Measurements from ENCODE around the gene GAS2L3. TPM values are rescaled to one million over a fixed set of nuclear protein-coding genes. Genes with fewer than 3 reads are reported as not detected.

Gene GAS2L3
- total RNA-seq, 2 experiments from 2014 or later, result 13.5 to 21.5 TPM

GRCh38 chr12:100528471-100529127 is 44.9 kb upstream of the GAS2L3 start:
- no peak overlapping the region for H3K4me2 ChIP-seq (ENCODE audit: low read length)
- no peak overlapping the region for H3K4me3 ChIP-seq (ENCODE audit: low read depth, low read length, poor library complexity, severe bottlenecking)
- intact Hi-C loops (cut with micrococcal nuclease; ENCODE audit: unreplicated experiment), result no loop called here
- BruUV-seq (replicated peaks), result no TSS peak
- no peaks in the 10 kb centered on the region for H3K36me3 ChIP-seq (ENCODE audit: insufficient read depth, low read length)
- H3K27ac ChIP-seq (ENCODE audit: low read depth, low read length, poor library complexity, severe bottlenecking), result no peak overlapping the region
- ChIA-PET POLR2A (interaction anchor here (0.6 to 0.7 kb wide), 2 partner anchors 192 to 419 kb away, joined by 3 to 6 read pairs; no protein-coding TSS in a partner anchor), CTCF (ENCODE audit: unreplicated experiment) (no interaction called here)
- TF ChIP-seq EZH2phosphoT487 (IDR thresholded peaks at IDR 0.05; ENCODE audit: borderline replicate concordance, low read depth, low read length), result no peak
- TF ChIP-seq, protein P1, sequence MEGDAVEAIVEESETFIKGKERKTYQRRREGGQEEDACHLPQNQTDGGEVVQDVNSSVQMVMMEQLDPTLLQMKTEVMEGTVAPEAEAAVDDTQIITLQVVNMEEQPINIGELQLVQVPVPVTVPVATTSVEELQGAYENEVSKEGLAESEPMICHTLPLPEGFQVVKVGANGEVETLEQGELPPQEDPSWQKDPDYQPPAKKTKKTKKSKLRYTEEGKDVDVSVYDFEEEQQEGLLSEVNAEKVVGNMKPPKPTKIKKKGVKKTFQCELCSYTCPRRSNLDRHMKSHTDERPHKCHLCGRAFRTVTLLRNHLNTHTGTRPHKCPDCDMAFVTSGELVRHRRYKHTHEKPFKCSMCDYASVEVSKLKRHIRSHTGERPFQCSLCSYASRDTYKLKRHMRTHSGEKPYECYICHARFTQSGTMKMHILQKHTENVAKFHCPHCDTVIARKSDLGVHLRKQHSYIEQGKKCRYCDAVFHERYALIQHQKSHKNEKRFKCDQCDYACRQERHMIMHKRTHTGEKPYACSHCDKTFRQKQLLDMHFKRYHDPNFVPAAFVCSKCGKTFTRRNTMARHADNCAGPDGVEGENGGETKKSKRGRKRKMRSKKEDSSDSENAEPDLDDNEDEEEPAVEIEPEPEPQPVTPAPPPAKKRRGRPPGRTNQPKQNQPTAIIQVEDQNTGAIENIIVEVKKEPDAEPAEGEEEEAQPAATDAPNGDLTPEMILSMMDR (conservative IDR thresholded peaks at IDR 0.05; ENCODE audit: low read length), result no peak
- no peaks in the 10 kb centered on the region for H3K79me2 ChIP-seq (ENCODE audit: insufficient read depth, low read depth, low read length)
- no peaks in the 10 kb centered on the region for H3K9me2 ChIP-seq (ENCODE audit: insufficient read depth, low read length)
- H4K20me1 ChIP-seq (ENCODE audit: insufficient read depth, low read length), result no peaks in the 10 kb centered on the region
- no peaks in the 10 kb centered on the region for H3K4me1 ChIP-seq (ENCODE audit: insufficient read depth, low read length, poor library complexity, severe bottlenecking)
- H2AFZ ChIP-seq (ENCODE audit: low read length), result no peak overlapping the region
- no peak for DNase-seq (ENCODE audit: low spot score)
- H3K9me3 ChIP-seq (ENCODE audit: low read length), result no peaks in the 10 kb centered on the region

- no peak overlapping the region for H2AFZ ChIP-seq (ENCODE audit: low read length)
- CTCF ChIA-PET (ENCODE audit: unreplicated experiment), result no interaction called here
- no peaks in the 10 kb centered on the region for H4K20me1 ChIP-seq (ENCODE audit: insufficient read depth, low read length)
- H3K4me1 ChIP-seq (ENCODE audit: insufficient read depth, low read length, poor library complexity, severe bottlenecking), result no peaks in the 10 kb centered on the region
- H3K4me2 ChIP-seq (ENCODE audit: low read length), result no peak overlapping the region
- H3K36me3 ChIP-seq (ENCODE audit: insufficient read depth, low read length), result no peaks in the 10 kb centered on the region
- H3K79me2 ChIP-seq (ENCODE audit: insufficient read depth, low read depth, low read length), result no peaks in the 10 kb centered on the region
- no peak for DNase-seq (ENCODE audit: low spot score)
- H3K4me3 ChIP-seq (ENCODE audit: low read depth, low read length, poor library complexity, severe bottlenecking), result no peak overlapping the region
- BruUV-seq (replicated peaks), result no TSS peak
- no peaks in the 10 kb centered on the region for H3K9me2 ChIP-seq (ENCODE audit: insufficient read depth, low read length)
- H3K27ac ChIP-seq (ENCODE audit: low read depth, low read length, poor library complexity, severe bottlenecking), result no peak overlapping the region
- POLR2A ChIA-PET, result interaction anchor here (0.5 kb wide), 1 partner anchor 953 kb away, joined by 5 read pairs; no protein-coding TSS in a partner anchor
- H3K9me3 ChIP-seq (ENCODE audit: low read length), result no peaks in the 10 kb centered on the region
- intact Hi-C loops (cut with micrococcal nuclease; ENCODE audit: unreplicated experiment), result no loop called here
- no peak for TF ChIP-seq EZH2phosphoT487 (IDR thresholded peaks at IDR 0.05; ENCODE audit: borderline replicate concordance, low read depth, low read length)
These were observed 43.6 kb upstream of the GAS2L3 start for GRCh38 chr12:100529756-100530350.

- BruUV-seq (replicated peaks), result no TSS peak
These were observed 40.1 kb upstream of the GAS2L3 start for GRCh38 chr12:100533376-100533775.

More at GRCh38 chr12:100533376-100533775, 40.1 kb upstream of the GAS2L3 start:
- DNase-seq (ENCODE audit: low spot score), result no peak
- Histone ChIP-seq H3K4me3 (ENCODE audit: low read depth, low read length, poor library complexity, severe bottlenecking) (no peak overlapping the region), H3K36me3 (ENCODE audit: insufficient read depth, low read length) (no peaks in the 10 kb centered on the region), H3K27ac (ENCODE audit: low read depth, low read length, poor library complexity, severe bottlenecking) (no peak overlapping the region), H2AFZ (ENCODE audit: low read length) (no peak overlapping the region), H3K79me2 (ENCODE audit: insufficient read depth, low read depth, low read length) (no peaks in the 10 kb centered on the region), H3K4me1 (ENCODE audit: insufficient read depth, low read length, poor library complexity, severe bottlenecking) (no peaks in the 10 kb centered on the region), H3K4me2 (ENCODE audit: low read length) (no peak overlapping the region), H3K9me2 (ENCODE audit: insufficient read depth, low read length) (no peaks in the 10 kb centered on the region), H3K9me3 (ENCODE audit: low read length) (no peaks in the 10 kb centered on the region), H4K20me1 (ENCODE audit: insufficient read depth, low read length) (no peaks in the 10 kb centered on the region)
- ChIA-PET CTCF (ENCODE audit: unreplicated experiment) (no interaction called here), POLR2A (no interaction called here)
- TF ChIP-seq, protein P1 (conservative IDR thresholded peaks at IDR 0.05; ENCODE audit: low read length), result no peak
- no peak for TF ChIP-seq EZH2phosphoT487 (IDR thresholded peaks at IDR 0.05; ENCODE audit: borderline replicate concordance, low read depth, low read length)
- intact Hi-C loops (cut with micrococcal nuclease; ENCODE audit: unreplicated experiment), result no loop called here

Measured in OCI-LY7 (cell line).